DMS53 (cell line): ENCODE measurements around the gene FAT4.

Experiments
- DNase-seq: peaks from one replicate; lab custom pipeline; 2025; lab: John Stamatoyannopoulos, UW

FAT4 gene, protein sequence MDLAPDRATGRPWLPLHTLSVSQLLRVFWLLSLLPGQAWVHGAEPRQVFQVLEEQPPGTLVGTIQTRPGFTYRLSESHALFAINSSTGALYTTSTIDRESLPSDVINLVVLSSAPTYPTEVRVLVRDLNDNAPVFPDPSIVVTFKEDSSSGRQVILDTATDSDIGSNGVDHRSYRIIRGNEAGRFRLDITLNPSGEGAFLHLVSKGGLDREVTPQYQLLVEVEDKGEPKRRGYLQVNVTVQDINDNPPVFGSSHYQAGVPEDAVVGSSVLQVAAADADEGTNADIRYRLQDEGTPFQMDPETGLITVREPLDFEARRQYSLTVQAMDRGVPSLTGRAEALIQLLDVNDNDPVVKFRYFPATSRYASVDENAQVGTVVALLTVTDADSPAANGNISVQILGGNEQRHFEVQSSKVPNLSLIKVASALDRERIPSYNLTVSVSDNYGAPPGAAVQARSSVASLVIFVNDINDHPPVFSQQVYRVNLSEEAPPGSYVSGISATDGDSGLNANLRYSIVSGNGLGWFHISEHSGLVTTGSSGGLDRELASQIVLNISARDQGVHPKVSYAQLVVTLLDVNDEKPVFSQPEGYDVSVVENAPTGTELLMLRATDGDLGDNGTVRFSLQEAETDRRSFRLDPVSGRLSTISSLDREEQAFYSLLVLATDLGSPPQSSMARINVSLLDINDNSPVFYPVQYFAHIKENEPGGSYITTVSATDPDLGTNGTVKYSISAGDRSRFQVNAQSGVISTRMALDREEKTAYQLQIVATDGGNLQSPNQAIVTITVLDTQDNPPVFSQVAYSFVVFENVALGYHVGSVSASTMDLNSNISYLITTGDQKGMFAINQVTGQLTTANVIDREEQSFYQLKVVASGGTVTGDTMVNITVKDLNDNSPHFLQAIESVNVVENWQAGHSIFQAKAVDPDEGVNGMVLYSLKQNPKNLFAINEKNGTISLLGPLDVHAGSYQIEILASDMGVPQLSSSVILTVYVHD (N-terminal part only)

GRCh38 chr4:125314676-125315575 lies at the start of gene FAT4:
TSS of gene FAT4 (plus strand) at chr4:125314955. CDS start at chr4:125316412, 1,457 bp downstream.
- DNase-seq, result peak; percentile 92

DNA sequence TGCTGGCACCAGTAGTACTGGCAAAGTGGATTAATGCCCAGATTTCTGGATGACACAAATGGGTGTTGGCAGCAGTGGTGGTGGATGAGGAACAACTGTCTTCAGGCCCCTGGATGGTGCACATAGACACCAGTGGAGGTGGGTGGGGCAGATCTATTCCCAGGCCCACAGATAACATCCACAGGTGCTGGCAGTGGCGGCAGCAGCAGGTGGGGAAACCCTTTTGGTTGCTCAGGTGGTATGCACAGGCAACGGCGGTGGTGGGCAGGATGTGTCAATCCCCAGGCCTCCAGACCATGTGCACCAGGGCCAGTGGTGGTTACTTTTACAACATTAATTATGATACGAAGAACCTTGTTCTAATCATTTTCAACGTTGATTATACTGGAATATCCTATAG lies 48.9 kb upstream of the FAT4 start:
- no peak for DNase-seq

- peak; percentile 3 for DNase-seq
These were observed 47.7 kb upstream of the FAT4 start for GRCh38 chr4:125266901-125267604.

GRCh38 chr4:125267630-125268029 lies 47.1 kb upstream of the FAT4 start:
- peak; percentile 5 for DNase-seq

GRCh38 chr4:125268068-125268755 lies 46.5 kb upstream of the FAT4 start:
- no peak for DNase-seq

GRCh38 chr4:125276811-125277210 lies 37.9 kb upstream of the FAT4 start:
- DNase-seq, result no peak

- DNase-seq, result no peak
These were observed 37.0 kb upstream of the FAT4 start for GRCh38 chr4:125277790-125278189.

- no peak for DNase-seq
These were observed 33.8 kb upstream of the FAT4 start for GRCh38 chr4:125280892-125281403.

DNA sequence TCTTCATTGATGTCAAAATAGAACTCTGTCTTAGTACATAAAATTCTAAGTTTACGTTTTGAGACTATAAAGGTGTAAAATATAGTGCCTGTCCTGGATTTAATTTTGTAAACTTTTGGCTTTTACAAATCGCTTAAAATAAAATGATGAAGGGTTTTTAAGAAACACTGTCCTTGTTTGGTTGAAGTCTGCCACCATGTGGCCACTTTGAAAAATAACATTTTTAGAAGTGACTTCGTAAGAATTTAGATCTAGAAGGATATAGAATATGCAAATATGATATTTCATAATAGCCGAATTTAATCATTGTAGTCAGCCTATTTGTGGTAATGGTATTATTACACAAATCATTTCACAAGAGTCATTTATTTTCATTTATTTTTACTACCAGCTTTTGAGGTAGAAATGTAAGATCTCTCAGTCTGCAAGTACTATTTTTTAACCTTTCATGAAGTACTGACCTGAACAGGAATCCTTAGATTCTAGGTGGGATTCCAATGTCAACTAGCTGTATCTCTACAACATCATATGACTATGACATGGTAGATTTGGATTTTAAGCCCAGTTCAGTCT lies 31.0 kb upstream of the FAT4 start:
- DNase-seq, result peak; percentile 44

DNA sequence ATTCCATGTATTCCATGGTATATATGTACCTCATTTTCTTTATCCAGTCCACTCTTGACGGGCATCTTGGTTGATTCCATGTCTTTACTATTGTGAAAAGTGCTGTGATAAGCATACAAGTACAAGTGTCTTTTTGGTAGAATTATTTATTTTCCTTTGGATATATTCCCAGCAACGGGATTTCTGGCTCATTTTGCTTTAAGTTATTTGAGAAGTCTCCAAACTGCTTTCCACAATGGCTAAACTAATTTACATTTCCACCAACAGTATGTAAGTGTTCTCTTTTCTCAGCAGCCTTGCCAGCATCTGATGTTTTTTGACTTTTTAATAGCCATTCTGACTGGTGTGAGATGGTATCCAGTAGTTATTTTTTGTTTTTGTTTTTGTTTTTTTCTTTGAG lies 17.6 kb upstream of the FAT4 start:
- DNase-seq, result no peak

DNA sequence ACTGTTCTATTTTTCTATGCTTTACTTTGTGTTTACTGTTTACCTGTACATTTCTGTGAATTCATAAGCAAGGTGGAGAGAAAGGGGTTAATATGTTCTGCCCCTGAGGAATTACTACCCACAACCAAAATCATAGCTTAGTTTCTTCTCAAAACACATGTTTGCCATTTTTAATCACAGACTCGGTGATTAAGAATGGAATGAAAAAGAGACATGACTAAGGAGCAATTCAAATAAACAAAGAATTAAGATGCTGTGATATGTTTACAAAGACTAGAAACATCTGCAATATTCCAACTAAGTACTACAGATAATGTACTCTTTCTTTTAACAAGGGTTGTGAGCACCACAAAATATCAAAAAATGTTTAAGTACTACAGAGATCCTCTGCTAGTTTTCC lies 11.7 kb upstream of the FAT4 start:
- no peak for DNase-seq

- no peak for DNase-seq
These were observed 10.9 kb upstream of the FAT4 start for GRCh38 chr4:125303821-125304220.

DNA sequence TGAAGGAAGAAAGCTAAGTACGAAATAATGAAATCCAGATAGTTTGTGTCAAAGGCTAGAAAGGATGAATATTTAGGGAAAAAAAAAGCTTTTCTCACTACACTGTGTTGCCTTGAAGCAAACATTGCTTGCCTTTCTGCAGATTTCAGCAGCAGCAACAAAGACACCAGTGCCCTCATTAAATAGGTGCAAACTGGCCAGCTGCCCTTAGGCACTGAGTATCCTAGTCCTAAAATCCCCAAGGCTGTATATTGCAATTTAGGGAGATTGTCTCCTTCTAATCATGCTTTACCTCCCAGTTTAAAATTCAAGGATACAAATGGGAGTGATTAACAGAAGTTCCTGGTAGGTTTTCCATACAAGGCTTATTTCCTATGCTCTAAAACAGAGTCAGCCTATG lies 8.6 kb upstream of the FAT4 start:
- DNase-seq, result no peak

- DNase-seq, result no peak
These were observed 8.2 kb upstream of the FAT4 start for GRCh38 chr4:125306533-125306932.

DNA sequence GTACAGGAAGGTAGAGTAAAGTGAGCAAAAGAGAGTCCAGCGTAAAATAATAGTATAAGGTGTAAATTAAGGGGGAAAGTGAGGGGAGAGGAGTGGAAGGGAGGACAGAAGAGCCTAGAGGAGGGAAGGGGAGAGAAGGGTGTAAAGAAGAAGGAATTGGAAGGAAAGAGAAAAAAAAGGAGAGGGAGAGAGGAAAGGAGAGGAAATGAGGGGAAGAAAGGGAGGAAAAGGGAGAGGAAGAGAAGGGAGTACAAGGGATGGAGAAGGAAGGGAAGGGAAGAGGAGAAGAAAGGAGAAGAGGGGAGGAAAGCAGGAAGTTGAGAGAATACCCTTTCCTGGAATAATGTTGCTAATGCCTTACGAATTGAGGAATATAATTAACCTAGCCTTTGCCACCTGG lies 3.3 kb upstream of the FAT4 start:
- no peak for DNase-seq

DNA sequence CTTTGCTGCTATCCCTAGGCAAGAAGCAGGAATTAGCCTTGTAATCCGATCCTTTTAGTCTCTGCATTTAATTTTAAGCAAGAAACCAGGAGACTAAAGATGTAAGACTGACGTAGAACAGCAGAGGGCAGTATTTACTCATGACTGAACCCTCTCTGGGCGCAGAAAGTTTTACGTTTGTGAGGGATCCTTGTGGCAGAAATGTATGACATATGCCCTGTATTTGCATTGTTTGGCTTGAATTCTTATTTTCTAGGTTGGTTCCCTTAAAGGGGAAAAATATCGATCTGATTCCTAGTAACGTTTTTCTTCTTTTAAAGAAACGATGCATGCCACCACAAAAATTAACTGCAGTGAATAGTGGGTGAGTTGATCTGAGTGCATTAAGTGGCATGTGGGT lies 1.3 kb upstream of the FAT4 start:
- DNase-seq, result peak; percentile 82

GRCh38 chr4:125313989-125314667 lies 627 bp upstream of the FAT4 start:
- DNase-seq, result peak; percentile 30

GRCh38 chr4:125315576-125316400 lies 1.0 kb downstream of the FAT4 start:
- peak; percentile 66 for DNase-seq
